Caco-2 (cell line): ENCODE results near the gene GOPC. TPM values are rescaled to one million over a fixed set of nuclear protein-coding genes. Genes with fewer than 3 reads are reported as not detected.

Experiments
- BruUV-seq: library from RNA; stranded (reverse); fragments of 400-500 nt; replicated peaks from 2 replicates; lab custom pipeline; 2021; lab: Mats Ljungman, UMichigan
- CTCF ChIA-PET: fragments of 300-600 bp; sonication (Branson Sonifier 250); formaldehyde crosslinking; loops from one replicate; lab custom pipeline; 2022; ENCODE audit warnings: antibody characterized with exemption; lab: Charles Lee
- POLR2A ChIA-PET: fragments of 300-600 bp; sonication (Branson Sonifier 250); formaldehyde crosslinking; loops from one replicate; lab custom pipeline; 2022; ENCODE audit warnings: antibody characterized with exemption; lab: Charles Lee
- DNase-seq, 2 experiments: peaks; one replicate each; pipeline versions ENCODE4 v3.0.0 to v3.0.0-alpha.2; 2020 to 2022
- H3K27me3 ChIP-seq: replicated peaks from 2 replicates; pipeline ENCODE4 v1.6.0; 2011; ENCODE audit warnings: low read length; ENCODE audit not compliant: control insufficient read depth, insufficient read depth
- H3K36me3 ChIP-seq: 2 replicates; pipeline ENCODE4 v1.5.1; 2011; ENCODE audit warnings: low read length; ENCODE audit not compliant: control insufficient read depth, insufficient read depth
- H3K4me1 ChIP-seq: fragments of 250-450 bp; sonication (Bioruptor Pico); 2 replicates; pipeline ENCODE4 v1.5.1; 2020; ENCODE audit warnings: mild to moderate bottlenecking
- H3K4me3 ChIP-seq: 2 replicates; pipeline ENCODE4 v1.5.1; 2011; ENCODE audit warnings: low read depth, mild to moderate bottlenecking, control low read depth, low read length
- H3K9me3 ChIP-seq: fragments of 250-450 bp; sonication (Bioruptor Pico); 2 replicates; pipeline ENCODE4 v1.5.1; 2020; ENCODE audit warnings: mild to moderate bottlenecking, moderate library complexity
- H3K27ac Mint-ChIP-seq: one replicate; pipeline ENCODE4 v1.8.0; 2022; ENCODE audit warnings: mixed read lengths; ENCODE audit not compliant: unreplicated experiment
- H3K27me3 Mint-ChIP-seq: one replicate; pipeline ENCODE4 v1.8.0; 2022; ENCODE audit warnings: mixed read lengths; ENCODE audit not compliant: insufficient read depth, unreplicated experiment
- H3K36me3 Mint-ChIP-seq: one replicate; pipeline ENCODE4 v1.8.0; 2022; ENCODE audit warnings: mild to moderate bottlenecking, mixed read lengths; ENCODE audit not compliant: insufficient read depth, unreplicated experiment
- H3K4me1 Mint-ChIP-seq: one replicate; pipeline ENCODE4 v1.8.0; 2022; ENCODE audit warnings: low read depth, mixed read lengths; ENCODE audit not compliant: unreplicated experiment
- H3K4me3 Mint-ChIP-seq: one replicate; pipeline ENCODE4 v1.8.0; 2022; ENCODE audit warnings: mild to moderate bottlenecking, moderate library complexity, mixed read lengths; ENCODE audit not compliant: unreplicated experiment
- H3K9me3 Mint-ChIP-seq: one replicate; pipeline ENCODE4 v1.8.0; 2022; ENCODE audit warnings: mixed read lengths; ENCODE audit not compliant: unreplicated experiment
- CTCF ChIP-seq, 2 experiments: fragments of 200-600 bp in 1 of 2; IDR thresholded peaks; 1 replicate in 1 of 2; 2 replicates in 1 of 2; pipeline versions ENCODE4 v1.5.1 to v1.8.0; 2011 to 2022; ENCODE audit warnings: antibody characterized with exemption in 1 of 2, control low read depth in 1 of 2, inconsistent platforms in 1 of 2, low read depth in 1 of 2, low read length in 1 of 2, mild to moderate bottlenecking in 1 of 2, moderate library complexity in 1 of 2; ENCODE audit not compliant: insufficient read depth in 1 of 2, severe bottlenecking in 1 of 2, unreplicated experiment in 1 of 2
- intact Hi-C: fragments of 100-400 bp; cut with micrococcal nuclease; formaldehyde crosslinking; loops from one replicate; pipeline ENCODE4 v1.10.0; 2022; ENCODE audit not compliant: unreplicated experiment
- total RNA-seq: library from RNA; stranded (reverse); gene quantifications from 2 replicates; pipeline ENCODE4 v1.2.3, GENCODE V29; 2022

The GOPC gene
- total RNA-seq, 1 experiment from 2014 or later, result 29.0 TPM

GRCh38 chr6:117525607-117526006 lies 76.7 kb downstream of the GOPC start:
- intact Hi-C loops, result no loop called here
- no peak for DNase-seq
- CTCF ChIA-PET, result no interaction called here
- no peak for TF ChIP-seq CTCF (IDR thresholded peaks at IDR 0.05; ENCODE audit: insufficient read depth in 1 of 2, low read depth in 1 of 2, low read length in 1 of 2, severe bottlenecking in 1 of 2, unreplicated experiment in 1 of 2)
- no peaks in the 10 kb centered on the region for H3K27me3 Mint-ChIP-seq
- no peaks in the 10 kb centered on the region for H3K9me3 ChIP-seq
- peaks cover 37% of the 10 kb centered on the region for H3K36me3 Mint-ChIP-seq
- H3K4me3 ChIP-seq, result no peak overlapping the region
- no peak overlapping the region for H3K27ac Mint-ChIP-seq
- BruUV-seq, result no TSS peak
- H3K9me3 Mint-ChIP-seq, result no peaks in the 10 kb centered on the region
- POLR2A ChIA-PET, result no interaction called here
- H3K4me1 Mint-ChIP-seq, result peaks cover 32% of the 10 kb centered on the region
- no peaks in the 10 kb centered on the region for H3K27me3 ChIP-seq
- H3K4me1 ChIP-seq, result peaks cover 23% of the 10 kb centered on the region
- H3K4me3 Mint-ChIP-seq, result no peak overlapping the region
- no peaks in the 10 kb centered on the region for H3K36me3 ChIP-seq

DNA sequence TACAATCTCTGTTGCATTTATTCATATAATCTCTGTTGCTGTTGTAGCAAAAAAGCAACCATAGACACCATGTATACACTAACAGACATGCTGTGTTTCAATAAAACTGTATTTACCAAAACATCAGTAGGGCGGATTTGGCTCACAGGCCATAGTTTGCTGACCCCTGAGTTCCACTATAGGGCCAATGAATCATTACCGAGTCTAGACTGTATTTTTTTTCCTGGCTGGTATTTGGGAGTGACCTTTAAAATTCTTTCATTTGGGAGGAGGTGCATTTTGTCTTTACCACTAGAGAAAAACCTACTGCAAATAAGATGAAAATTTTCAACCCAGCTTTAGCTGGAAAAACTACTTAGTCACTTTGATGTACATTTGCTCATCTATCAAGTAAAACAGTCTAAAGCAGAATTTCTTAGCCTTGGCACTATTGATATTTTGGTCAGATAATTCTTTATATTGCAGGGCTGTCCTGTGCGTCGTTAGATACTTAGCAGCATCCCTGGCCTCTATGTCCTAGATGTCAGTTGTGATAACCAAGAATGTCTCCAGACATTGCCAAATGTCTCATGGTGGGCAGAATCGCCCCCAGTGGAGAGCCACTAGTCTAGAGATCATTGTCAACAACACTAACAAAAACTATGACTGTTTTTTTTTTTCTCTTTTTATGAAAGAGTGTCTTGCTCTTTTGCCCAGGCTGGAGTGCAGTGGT lies 80.4 kb downstream of the GOPC start:
- H3K9me3 ChIP-seq, result no peaks in the 10 kb centered on the region
- intact Hi-C loops, result no loop called here
- no peak overlapping the region for H3K4me3 ChIP-seq
- no peaks in the 10 kb centered on the region for H3K27me3 ChIP-seq
- no TSS peak for BruUV-seq
- H3K36me3 Mint-ChIP-seq, result peaks cover 48% of the 10 kb centered on the region
- H3K9me3 Mint-ChIP-seq, result no peaks in the 10 kb centered on the region
- DNase-seq, result no peak
- peaks cover 34% of the 10 kb centered on the region for H3K4me1 Mint-ChIP-seq
- H3K36me3 ChIP-seq, result no peaks in the 10 kb centered on the region
- H3K4me1 ChIP-seq, result peaks cover 29% of the 10 kb centered on the region
- no peak for TF ChIP-seq CTCF (IDR thresholded peaks at IDR 0.05; ENCODE audit: insufficient read depth in 1 of 2, low read depth in 1 of 2, low read length in 1 of 2, severe bottlenecking in 1 of 2, unreplicated experiment in 1 of 2)
- H3K27ac Mint-ChIP-seq, result no peak overlapping the region
- H3K4me3 Mint-ChIP-seq, result no peak overlapping the region
- H3K27me3 Mint-ChIP-seq, result no peaks in the 10 kb centered on the region
- POLR2A ChIA-PET, result no interaction called here
- CTCF ChIA-PET, result no interaction called here

DNA sequence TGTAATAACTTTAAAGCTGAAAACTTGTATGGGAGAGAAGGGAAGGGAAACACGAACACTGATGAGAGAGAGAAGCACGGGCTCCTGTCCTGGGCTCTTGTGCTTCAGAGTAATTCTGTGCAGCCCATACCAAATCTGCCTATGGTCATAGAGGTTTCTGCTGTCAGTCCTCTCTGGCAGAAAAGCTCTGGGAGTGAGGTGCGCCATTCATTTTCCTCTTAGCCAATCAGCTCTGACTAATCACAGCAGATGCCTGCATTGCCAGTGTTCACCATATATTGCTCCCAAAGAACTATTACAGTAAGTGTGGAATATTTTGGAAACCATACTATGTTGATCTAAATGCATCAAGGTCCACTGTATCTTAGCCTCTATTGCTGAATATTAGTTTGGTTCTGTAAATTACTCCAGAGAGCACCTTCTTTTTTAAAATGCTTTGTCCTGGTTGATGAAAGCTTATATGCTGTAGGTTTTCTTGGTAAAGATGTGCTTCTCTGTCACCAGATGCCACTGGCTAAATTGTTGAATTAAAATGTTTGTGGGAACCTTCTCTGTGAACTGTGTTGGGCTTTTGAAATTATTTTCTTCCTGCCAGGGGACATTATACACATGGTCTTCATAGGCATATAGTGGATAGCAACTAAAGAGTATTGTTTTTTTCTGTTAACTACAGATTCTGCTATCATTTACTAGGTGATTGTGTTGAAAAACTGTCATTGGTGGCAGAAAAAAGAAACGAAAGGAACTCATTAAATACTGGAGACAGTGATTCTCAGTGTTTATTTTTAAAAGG lies 81.5 kb downstream of the GOPC start:
- Mint-ChIP-seq H3K27me3 (no peaks in the 10 kb centered on the region), H3K4me1 (peaks cover 38% of the 10 kb centered on the region), H3K27ac (peak overlapping the region; percentile 18), H3K9me3 (no peaks in the 10 kb centered on the region), H3K36me3 (peaks cover 56% of the 10 kb centered on the region), H3K4me3 (no peak overlapping the region)
- TF ChIP-seq CTCF (IDR thresholded peaks at IDR 0.05; ENCODE audit: insufficient read depth in 1 of 2, low read depth in 1 of 2, low read length in 1 of 2, severe bottlenecking in 1 of 2, unreplicated experiment in 1 of 2), result no peak
- intact Hi-C loops, result no loop called here
- ChIA-PET POLR2A (no interaction called here), CTCF (no interaction called here)
- H3K4me1 ChIP-seq, result peaks cover 40% of the 10 kb centered on the region
- no peak overlapping the region for H3K4me3 ChIP-seq
- H3K36me3 ChIP-seq, result no peaks in the 10 kb centered on the region
- no TSS peak for BruUV-seq
- no peaks in the 10 kb centered on the region for H3K27me3 ChIP-seq
- no peak for DNase-seq
- H3K9me3 ChIP-seq, result no peaks in the 10 kb centered on the region
